Inflammatory macrophage treated with lipopolysaccharide for 4 hours (primary cell): Measurements from ENCODE around the gene NAA16.
"Not testable (repeated sequence)": the region's sequence is repeated elsewhere in the genome, so short reads cannot be mapped to it uniquely, and the experiment has no call there.

Source experiments
- DNase-seq: peaks from one replicate; pipeline ENCODE4 v3.0.0-alpha.2; 2020

Gene NAA16

GRCh38 chr13:41306271-41307145 lies 4.6 kb upstream of the NAA16 start:
- DNase-seq = no peak

DNA sequence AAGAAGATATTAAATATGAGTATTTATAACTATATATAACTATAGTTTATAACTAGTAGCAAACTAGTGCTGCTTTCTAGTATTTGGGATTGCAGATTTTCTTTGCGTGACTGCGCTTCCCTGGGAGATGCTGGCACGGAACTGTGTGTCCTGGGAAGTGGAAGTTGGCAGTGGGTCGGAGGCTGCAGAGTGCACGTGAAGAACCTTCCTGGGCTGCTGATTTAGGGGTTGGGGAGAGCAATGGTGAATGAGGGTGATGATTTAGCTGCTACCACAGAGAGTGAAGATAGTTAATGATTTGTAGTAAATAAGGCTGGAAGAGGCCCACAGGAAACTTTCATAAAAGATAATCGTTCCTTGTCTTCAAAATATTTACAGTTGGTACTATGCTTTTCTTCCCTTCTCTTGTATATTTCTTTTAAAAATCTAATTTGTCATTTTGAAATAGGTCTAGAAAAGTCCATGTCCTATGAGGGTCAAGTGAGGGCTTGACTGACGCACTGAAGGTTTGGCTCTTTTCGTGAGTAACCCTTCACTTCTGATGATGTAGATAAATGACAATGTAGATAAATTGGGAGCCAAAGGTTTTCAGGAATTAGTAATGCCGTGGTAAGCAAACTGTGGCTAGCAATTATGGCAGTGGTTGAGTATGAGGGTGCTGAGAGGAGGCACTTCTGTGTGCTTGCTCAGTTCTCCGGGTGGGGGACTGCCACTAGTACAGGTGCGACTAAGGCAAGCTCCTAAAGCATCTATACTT lies 3.0 kb upstream of the NAA16 start:
- no peak for DNase-seq

GRCh38 chr13:41311406-41312175 lies 524 bp downstream of the NAA16 start:
- peak; percentile 58 for DNase-seq

DNA sequence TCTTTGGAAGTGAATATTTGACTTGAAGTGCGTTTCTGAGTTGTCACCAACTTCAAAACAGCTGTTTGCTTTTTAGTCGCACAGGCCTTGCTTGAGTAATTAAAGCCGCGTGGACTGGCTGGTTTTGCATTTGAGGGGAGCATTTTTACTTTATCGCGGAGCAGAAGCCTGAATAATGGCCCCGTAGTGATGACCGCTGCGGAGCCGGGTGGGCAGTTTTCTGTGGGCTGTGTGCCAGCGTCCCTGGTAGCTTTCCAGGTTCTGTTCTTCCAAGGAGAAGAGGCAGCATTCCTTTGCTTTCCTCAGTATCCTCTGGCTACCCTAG lies 1.1 kb downstream of the NAA16 start:
- peak; percentile 28 for DNase-seq

GRCh38 chr13:41313117-41313516 lies 2.0 kb downstream of the NAA16 start:
- DNase-seq = no peak

GRCh38 chr13:41313659-41314197 lies 2.7 kb downstream of the NAA16 start:
- no peak for DNase-seq

- peak; percentile 56 for DNase-seq
These were observed 4.5 kb downstream of the NAA16 start for GRCh38 chr13:41315443-41316047.

- no peak for DNase-seq
These were observed 6.2 kb downstream of the NAA16 start for GRCh38 chr13:41317243-41317642.

- no peak for DNase-seq
These were observed 14.7 kb downstream of the NAA16 start for GRCh38 chr13:41325752-41326151.

GRCh38 chr13:41326661-41327060 lies 15.6 kb downstream of the NAA16 start:
- DNase-seq = no peak

GRCh38 chr13:41327994-41328790 lies 17.1 kb downstream of the NAA16 start:
- DNase-seq = no peak

GRCh38 chr13:41332829-41333228 lies 21.8 kb downstream of the NAA16 start:
- no peak for DNase-seq

GRCh38 chr13:41334810-41335209 lies 23.7 kb downstream of the NAA16 start:
- DNase-seq = no peak

- DNase-seq = no peak
These were observed 33.3 kb downstream of the NAA16 start for GRCh38 chr13:41344358-41344757.

DNA sequence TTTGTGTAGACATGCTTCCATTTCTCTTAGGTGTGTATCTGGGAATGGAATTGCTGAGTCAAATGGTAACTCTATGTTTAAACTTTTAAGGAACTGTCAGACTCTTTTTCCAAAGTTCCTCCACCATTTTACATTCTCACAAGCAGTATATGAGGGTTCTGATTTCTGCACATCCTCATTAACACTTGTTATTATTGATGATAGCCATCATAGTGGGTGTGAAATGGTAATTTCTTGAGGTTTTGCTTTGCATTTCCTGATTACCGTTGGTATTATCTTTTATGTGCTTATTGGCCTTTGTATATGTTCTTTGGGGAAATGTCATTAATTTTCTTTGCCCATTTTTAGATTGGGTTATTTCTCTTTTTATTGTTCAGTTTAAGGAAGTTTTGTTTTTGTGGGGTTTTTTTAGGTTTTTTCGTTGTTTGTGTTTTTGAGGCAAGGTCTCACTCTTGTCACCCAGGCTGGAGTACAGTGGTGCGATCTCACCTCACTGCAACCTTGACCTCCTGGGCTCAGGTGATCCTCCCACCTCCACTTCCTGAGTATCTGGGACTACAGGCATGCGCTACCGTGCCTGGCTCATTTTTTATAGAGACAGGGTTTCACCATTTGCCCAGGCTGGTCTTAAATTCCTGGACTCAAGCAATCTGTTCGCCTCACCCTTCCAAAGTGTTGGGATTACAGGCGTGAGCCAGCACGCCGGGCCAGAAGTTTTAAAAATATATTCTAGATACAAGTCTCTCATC lies 34.3 kb downstream of the NAA16 start:
- DNase-seq = no peak

- DNase-seq = no peak
These were observed 35.0 kb downstream of the NAA16 start for GRCh38 chr13:41345914-41346589.

DNA sequence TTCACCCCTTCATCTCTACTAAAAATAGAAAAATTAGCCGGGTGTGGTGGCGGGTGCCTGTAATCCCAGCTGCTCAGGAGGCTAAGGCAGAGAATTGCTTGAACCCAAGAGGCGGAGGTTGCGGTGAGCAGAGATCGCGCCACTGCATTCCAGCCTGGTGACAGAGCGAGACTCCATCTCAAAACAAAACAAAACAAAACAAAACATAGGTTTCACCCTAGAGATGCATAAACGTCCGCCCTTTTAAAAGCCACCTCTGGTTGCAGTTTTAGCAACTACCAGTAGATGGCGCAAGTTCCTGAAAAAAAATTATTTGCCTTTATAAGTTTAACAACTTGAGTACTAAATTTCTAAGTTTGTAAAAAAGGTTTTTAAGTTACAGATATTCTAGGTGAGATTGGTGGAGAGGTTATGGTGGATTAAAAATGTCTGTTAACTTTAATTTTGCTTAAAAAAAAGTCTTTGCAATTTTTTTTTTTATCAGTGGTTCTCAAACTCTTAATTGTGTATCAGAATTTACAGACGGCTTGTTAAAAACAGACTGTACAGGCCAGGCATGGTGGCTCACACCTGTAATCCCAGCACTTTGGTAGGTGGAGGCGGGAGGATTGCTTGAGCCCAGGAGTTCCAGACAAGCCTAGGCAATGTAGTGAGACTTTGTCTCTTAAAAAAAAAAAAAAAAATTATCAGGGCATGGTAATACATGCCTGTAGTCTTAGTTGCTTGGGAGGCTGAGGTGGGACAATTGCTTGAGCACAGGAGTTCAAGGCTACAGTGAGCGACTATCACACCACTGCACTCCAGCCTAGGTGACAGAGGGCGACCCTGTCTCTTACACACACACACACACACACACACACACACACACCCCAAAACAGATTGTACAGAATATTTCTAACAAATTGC lies 42.1 kb downstream of the NAA16 start:
- DNase-seq = peak; percentile 49

DNA sequence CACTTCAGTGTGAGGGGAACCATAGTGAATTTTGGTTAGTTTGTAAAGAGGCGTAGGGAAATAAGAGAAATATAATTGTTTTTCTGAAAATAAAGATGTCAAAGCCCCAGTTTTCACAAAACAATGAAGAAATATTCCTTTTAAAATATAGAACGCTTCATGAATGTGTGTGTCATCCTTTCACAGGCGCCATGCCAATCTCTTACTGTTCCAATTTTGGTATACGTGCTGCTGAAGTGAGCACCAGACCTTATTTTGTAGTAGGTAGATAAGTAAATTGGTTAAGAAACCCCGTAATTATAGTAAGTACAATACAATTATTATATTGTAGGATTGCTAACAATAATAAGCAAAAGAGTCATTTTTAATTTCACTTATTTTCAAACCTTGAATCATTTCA lies 43.3 kb downstream of the NAA16 start:
- DNase-seq = no peak

DNA sequence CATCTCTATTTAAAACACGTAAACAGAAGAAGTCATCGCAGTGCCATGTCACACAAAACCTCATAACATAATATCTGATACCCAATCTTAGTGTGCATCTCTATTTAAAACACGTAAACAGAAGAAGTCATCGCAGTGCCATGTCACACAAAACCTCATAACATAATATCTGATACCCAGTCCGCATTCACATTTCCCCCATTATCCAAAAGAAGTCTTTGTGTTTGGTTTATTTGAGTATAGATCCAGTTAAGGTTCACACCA lies 45.2 kb downstream of the NAA16 start:
- not testable (repeated sequence) for DNase-seq

DNA sequence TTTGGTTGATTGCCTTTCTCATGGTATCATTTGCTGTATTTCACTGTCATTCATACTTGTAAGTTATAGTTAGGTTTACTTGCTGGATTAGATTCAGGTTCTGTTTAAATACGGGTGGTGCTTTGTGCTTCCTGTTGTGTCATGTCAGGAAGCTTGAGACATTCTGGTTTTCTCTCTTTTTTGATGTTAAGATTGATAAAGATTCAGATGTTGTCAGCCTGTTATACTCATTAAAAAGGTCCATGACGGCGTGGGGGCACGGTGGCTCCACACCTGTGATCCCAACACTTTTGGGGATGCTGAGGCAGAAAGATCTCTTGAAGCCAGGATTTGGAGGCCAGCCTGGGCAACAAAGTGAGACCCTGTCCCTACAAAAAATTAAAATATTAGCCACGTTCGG lies 45.7 kb downstream of the NAA16 start:
- DNase-seq = peak; percentile 7
